Left lobe of liver (tissue), 2 donors: ENCODE data around the gene TREML2. TPM values are rescaled to one million over a fixed set of nuclear protein-coding genes. Genes with fewer than 3 reads are reported as not detected.
"Not testable (repeated sequence)": the region's sequence is repeated elsewhere in the genome, so short reads cannot be mapped to it uniquely, and the experiment has no call there.

Source experiments
- ATAC-seq: fragments of 200-7000 bp; cut with Tn5 transposase; one replicate; pipeline ENCODE4 v1.9.1; 2020; ENCODE audit warnings: mild to moderate bottlenecking, moderate library complexity
- DNase-seq: peaks from one replicate; pipeline ENCODE4 v3.0.0-alpha.2; 2020; ENCODE audit warnings: low spot score
- total RNA-seq: library from RNA; stranded (reverse); gene quantifications from one replicate; pipeline ENCODE4 v1.2.1, GENCODE V29; 2021
- donor health status: DM: no; HTN: no; CAD: no; lungs with moderate emphysema.
- donor health status: DM: no; HTN: yes; CAD: no.

TREML2 gene, protein sequence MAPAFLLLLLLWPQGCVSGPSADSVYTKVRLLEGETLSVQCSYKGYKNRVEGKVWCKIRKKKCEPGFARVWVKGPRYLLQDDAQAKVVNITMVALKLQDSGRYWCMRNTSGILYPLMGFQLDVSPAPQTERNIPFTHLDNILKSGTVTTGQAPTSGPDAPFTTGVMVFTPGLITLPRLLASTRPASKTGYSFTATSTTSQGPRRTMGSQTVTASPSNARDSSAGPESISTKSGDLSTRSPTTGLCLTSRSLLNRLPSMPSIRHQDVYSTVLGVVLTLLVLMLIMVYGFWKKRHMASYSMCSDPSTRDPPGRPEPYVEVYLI
- 0.08 TPM for total RNA-seq

GRCh38 chr6:41200901-41201763, at the start of gene TREML2:
TREML2 (minus strand) TSS chr6:41201149; CDS start chr6:41201008, 141 bp downstream.
- ATAC-seq (no peak), DNase-seq (peak; percentile 47)

GRCh38 chr6:41247882-41248705, 47.1 kb upstream of the TREML2 start:
- ATAC-seq (no peak), DNase-seq (peak; percentile 31)

- DNase-seq (peak; percentile 37), ATAC-seq (no peak)
These were observed 46.4 kb upstream of the TREML2 start for GRCh38 chr6:41247288-41247865.

GRCh38 chr6:41246529-41246928, 45.6 kb upstream of the TREML2 start:
- not testable (repeated sequence) for DNase-seq, ATAC-seq

DNA sequence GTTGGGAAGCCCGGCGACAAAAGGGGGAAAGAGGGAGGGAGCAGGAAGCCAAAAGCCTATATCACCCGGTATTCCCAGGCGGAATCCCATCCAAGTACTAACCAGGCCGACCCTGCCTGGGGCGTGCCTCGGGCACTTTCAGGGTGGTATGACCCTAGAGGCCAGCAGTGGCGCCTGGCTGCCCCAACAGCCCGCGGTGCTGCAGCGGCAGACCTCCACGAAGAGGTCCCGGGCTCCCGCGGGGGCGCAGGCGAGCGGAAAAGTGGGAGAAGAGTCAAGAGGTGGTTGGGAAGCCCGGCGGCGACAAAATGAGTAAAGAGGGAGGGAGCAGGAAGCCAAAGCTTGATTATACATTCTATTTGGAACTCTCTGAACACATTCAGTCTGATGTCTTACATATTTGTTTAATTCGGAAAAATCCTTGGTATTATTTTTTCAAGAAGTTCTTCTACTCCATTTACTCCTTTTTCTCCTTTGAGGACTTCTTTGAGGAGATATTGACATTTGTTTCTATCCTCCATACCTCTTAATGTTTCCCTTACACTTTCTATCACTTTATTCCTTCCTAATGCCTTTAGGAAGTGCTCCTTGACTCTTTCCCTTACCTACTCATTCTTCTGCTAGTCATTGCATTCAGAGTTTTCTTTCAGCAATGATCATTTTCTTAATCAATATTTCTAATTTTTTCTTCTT, 38.7 kb upstream of the TREML2 start:
- DNase-seq, result peak; percentile 23
- ATAC-seq, result no peak

DNA sequence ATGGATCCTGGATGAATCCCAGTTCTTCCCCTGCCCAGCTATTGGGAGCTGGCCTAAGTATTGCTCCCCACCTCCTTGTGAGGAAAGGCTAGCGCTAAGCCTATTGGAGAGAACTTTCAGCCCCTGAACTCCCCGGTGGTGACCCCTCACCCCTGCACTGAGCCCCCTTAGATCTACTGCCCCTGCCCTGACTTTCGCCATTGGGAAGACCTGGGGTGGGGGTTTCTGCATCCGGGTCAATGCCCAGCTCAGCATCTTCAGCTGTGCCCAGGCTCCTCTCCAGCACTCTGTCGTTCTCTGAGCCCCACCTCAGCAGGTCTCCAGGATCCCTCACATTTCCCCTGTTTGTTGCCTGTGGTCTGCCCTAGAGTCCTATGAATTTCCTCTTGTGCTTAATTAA, 36.2 kb upstream of the TREML2 start:
- ATAC-seq (no peak), DNase-seq (no peak)

GRCh38 chr6:41236276-41236675, 35.3 kb upstream of the TREML2 start:
- ATAC-seq, result no peak
- no peak for DNase-seq

DNA sequence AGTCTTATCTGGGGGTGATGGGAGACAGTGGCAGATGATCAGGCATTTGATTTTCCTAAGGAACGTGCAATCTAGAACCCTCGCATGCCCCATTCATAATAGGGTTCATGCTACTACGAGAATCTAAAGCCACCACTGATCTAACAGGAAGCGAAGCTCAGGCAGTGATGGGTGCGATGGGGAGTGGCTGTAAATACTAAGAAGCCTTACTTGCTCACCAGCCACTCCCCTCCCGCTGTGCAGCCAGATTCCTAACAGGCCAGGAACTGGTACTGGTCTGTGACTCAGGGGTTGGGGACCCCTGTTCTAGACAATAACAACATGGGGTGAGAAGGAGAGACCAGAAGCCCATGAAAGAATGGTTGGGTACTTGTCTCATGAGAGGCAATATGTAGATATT, 31.7 kb upstream of the TREML2 start:
- no peak for ATAC-seq
- no peak for DNase-seq

GRCh38 chr6:41231246-41231645, 30.3 kb upstream of the TREML2 start:
- ATAC-seq (no peak), DNase-seq (no peak)

GRCh38 chr6:41229721-41230120, 28.8 kb upstream of the TREML2 start:
- DNase-seq (no peak), ATAC-seq (no peak)

DNA sequence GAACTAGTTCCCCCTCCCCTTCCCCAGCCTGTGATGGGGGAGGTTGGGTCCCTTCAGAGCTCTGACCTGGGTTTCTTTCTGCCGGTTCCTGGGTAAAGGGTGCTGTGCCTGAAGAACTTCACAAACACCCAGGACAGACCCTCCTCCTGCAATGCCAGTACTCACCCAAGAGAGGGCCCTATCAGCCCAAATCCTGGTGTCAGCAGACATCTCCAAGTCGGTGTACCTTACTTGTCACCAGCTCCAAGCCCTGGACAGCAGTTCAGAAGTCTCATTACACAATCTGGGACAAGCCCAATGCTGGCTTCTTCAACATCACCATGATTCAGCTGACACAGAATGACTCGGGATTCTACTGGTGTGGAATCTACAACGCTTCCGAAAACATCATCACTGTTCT, 27.7 kb upstream of the TREML2 start:
- ATAC-seq, result no peak
- DNase-seq, result no peak

DNA sequence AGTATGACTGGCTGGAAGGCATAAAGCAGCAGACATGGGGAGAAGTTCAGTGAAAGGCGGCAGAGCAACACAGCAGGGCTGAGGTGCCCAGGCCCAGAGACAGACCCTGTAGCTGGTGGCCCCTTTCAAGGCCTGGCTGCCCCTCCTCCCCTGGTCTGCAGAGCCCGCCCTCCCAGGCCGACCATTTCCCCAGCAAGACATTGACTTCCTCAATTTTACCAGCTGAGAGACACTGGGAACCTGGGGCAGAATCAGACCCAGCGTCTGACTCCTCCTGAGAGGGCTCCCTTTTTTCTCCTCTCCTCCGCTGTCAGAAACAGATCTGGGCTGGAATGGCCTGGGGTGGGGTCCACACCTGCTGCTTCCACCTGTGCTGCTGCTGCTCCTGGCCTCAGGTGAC, 27.1 kb upstream of the TREML2 start, which contains the start of gene TREML4:
Gene TREML4 (plus strand): TSS at position 254 of the 400 bp plus-strand sequence. CDS start 79 bp downstream, at position 333.
- DNase-seq (no peak), ATAC-seq (no peak)

DNA sequence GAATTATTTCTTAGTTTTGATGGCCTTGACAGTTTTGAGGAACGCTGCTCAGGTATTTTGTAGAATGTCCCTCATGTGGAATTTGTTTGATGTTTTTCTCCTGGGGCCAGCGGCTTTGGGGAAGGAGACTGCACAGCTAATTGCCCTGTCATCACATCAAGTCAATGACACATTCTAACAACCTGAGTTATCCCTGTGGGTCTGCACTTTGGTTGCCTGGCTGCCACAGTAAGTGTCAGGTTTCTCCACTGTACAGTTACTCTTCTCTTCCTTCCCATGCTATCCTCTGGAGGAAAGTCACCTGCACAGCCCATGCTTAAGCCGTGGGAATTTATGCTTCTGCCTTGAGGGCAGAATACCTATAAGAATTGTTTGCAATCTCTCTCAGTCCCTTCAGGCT, 25.8 kb upstream of the TREML2 start:
- DNase-seq (no peak), ATAC-seq (no peak)

- DNase-seq, result no peak
- ATAC-seq, result no peak
These were observed 23.9 kb upstream of the TREML2 start for GRCh38 chr6:41224800-41225199.

DNA sequence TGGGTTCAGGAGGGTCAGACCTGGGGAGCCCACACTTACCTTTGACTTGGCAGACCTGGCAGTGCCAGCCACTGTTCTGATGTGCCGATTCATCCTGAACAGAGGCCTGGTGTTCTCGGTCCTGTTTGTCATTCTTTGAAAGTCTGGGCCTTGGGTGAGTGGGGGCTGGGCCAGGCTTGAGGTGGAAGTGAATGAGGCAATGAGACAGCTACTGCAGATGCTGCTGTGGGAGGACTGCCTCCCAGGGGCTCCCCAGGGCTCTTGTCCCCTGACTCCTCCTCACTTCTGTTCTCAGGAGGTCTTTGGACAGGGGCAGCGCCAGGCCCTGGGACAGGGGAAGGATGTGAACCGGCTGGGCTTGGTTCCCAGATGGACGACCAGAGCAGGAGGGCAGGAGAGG, 21.6 kb upstream of the TREML2 start:
- ATAC-seq (no peak), DNase-seq (no peak)

GRCh38 chr6:41222045-41222444, 21.1 kb upstream of the TREML2 start:
- DNase-seq, result no peak

GRCh38 chr6:41216616-41217015, 15.7 kb upstream of the TREML2 start:
- no peak for DNase-seq
- ATAC-seq, result no peak

More at GRCh38 chr6:41222045-41222444, 21.1 kb upstream of the TREML2 start:
- ATAC-seq, result no peak

DNA sequence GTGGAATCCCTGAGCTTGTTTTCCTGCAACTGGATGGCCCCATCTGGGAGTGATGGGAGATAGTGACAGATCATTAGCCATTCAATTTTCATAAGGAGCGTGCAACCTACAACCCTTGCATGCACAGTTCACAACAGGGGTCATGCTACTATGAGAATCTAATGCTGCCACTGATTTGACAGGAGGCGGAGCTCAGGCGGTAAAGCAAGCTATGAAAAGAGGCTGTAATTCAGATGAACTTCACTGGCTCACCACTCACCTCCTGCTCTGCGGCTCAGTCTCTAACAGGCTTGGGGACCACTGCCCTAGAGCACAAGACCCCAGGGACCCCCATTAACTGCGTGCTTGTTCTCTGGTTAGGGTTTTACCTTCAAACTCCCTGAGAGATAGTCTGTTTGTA, 14.8 kb upstream of the TREML2 start:
- ATAC-seq, result no peak
- no peak for DNase-seq

DNA sequence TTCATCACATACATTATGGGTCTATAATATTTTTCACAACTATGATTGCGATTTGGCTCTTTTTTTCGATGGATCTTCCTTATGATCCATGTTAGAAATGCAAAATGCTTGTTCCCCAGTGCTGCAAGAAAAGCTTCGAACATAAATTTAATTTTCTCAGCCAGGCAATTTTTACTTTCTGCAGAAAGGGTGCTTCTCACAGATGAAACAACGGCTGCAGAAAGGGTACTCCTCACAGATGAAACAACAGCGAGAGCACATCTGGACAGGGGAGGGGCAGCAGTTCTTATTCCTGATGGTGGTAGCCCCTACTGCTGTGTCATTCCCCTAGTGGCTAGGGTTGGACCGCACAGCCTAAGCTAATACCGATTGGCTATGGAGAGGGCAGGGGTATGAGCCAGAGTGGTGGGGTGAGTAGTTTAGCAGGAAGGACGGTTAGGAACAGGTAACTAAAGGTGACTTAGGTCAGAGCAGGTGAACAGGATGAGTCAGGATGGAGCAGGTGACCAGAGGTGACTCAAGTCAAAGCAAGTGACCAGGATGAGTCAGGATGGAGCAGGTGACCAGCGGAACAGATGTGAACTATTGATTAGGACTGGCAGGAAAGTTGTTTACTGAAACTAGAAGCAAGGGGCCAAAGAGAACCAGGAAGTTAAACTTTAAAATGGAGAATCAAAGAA, 13.8 kb upstream of the TREML2 start:
- DNase-seq, result no peak
- ATAC-seq, result no peak
